Measurements from ENCODE around the gene STARD9. TPM values are rescaled to one million over a fixed set of nuclear protein-coding genes. Genes with fewer than 3 reads are reported as not detected.

STARD9 gene
- total and polyA plus RNA-seq, 2 experiments from 2014 or later = 1.8 to 6.2 TPM

GRCh38 chr15:42720071-42720470, 144.7 kb downstream of the STARD9 start:
- DNase-seq (ENCODE audit: low spot score) = no peak
- H3K4me2 ChIP-seq = no peak overlapping the region
- no peaks in the 10 kb centered on the region for H3F3A ChIP-seq (replicated peaks; ENCODE audit: low read depth)
- no peaks in the 10 kb centered on the region for H3K9me2 ChIP-seq (ENCODE audit: insufficient read depth)
- Mint-ChIP-seq H3K9me3 (no peaks in the 10 kb centered on the region), H3K4me1 (no peaks in the 10 kb centered on the region), H3K27ac (no peak overlapping the region), H3K36me3 (ENCODE audit: low read depth) (peaks cover 22% of the 10 kb centered on the region), H3K4me3 (no peak overlapping the region), H3K27me3 (ENCODE audit: insufficient read depth, low read depth, poor library complexity) (peaks cover 8% of the 10 kb centered on the region)
- peaks cover 18% of the 10 kb centered on the region; the same call in 1 of the 2 replicates for H3K36me3 ChIP-seq (ENCODE audit: insufficient read depth)
- H3K79me2 ChIP-seq (replicated peaks; ENCODE audit: insufficient read depth) = no peaks in the 10 kb centered on the region
- H2AFZ ChIP-seq = no peak overlapping the region
- no peak overlapping the region for H3K27ac ChIP-seq (ENCODE audit: low read depth)
- no peak for ATAC-seq
- no peak overlapping the region for H3K4me3 ChIP-seq
- no peak for TF ChIP-seq JUNB (IDR thresholded peaks at IDR 0.05; ENCODE audit: unreplicated experiment)
- TF ChIP-seq POLR2AphosphoS5 (IDR thresholded peaks at IDR 0.05; ENCODE audit: low read depth) = no peak
- TF ChIP-seq NANOG (IDR thresholded peaks at IDR 0.05; ENCODE audit: borderline replicate concordance) = no peak
- no peak for TF ChIP-seq ZNF462 (CRISPR knock-in tag; IDR thresholded peaks at IDR 0.05)
- TF ChIP-seq CREB1 (CRISPR knock-in tag; IDR thresholded peaks at IDR 0.05; ENCODE audit: low read depth) = no peak
- no peak for TF ChIP-seq REST (IDR thresholded peaks at IDR 0.05; ENCODE audit: unreplicated experiment)
- no peaks in the 10 kb centered on the region for H4K20me1 ChIP-seq (replicated peaks; ENCODE audit: insufficient read depth)
- no peaks in the 10 kb centered on the region for H3K27me3 ChIP-seq (ENCODE audit: insufficient read depth)
- no peaks in the 10 kb centered on the region for H3K4me1 ChIP-seq (ENCODE audit: insufficient read depth)

Data from GM23338 (cell line).